H1 (cell line): ENCODE results near the gene JAKMIP2. TPM values are rescaled to one million over a fixed set of nuclear protein-coding genes. Genes with fewer than 3 reads are reported as not detected.

Experiments used
- RXRA ChIP-seq: IDR thresholded peaks from 2 replicates; pipeline ENCODE4 v1.6.1; 2011; ENCODE audit warnings: low read depth, mild to moderate bottlenecking, low read length, moderate library complexity; ENCODE audit not compliant: insufficient read depth
- TAF7 ChIP-seq: optimal IDR thresholded peaks from 2 replicates; pipeline ENCODE3; 2011; ENCODE audit warnings: low read depth, mild to moderate bottlenecking, inconsistent platforms, low read length, moderate library complexity, borderline replicate concordance
- ZNF274 ChIP-seq: IDR thresholded peaks from 2 replicates; pipeline ENCODE4 v1.7.0; 2012; ENCODE audit warnings: low read length, borderline replicate concordance; ENCODE audit errors: extremely low read depth
- polyA plus RNA-seq, 7 experiments: library from polyadenylated mRNA; depleted of rRNA in 3 of 7; stranded (reverse) in 5 of 7; unstranded in 2 of 7; fragments of >200 nt in 5 of 7; fragments of 200-250 nt in 2 of 7; gene quantifications; 1 replicate in 5 of 7; 2 replicates in 1 of 7; 4 replicates in 1 of 7; pipeline versions ENCODE4 v1.2.1 to v1.2.3, GENCODE V29; 2011 to 2013; ENCODE audit warnings: missing spikeins in 2 of 7, mixed read lengths in 2 of 7
- total RNA-seq: library from RNA; stranded (reverse); fragmentation: NEBNext Ultra II Directional; extraction: Animal tissue kit (Norgen Biotek cat#: 25700); gene quantifications from 2 replicates; pipeline ENCODE4 v1.2.1, GENCODE V29; 2021

The JAKMIP2 gene
- total and polyA plus RNA-seq, 2 of the 8 experiments (the other 6 are each of a cell fraction or from before 2014, with no cell fraction given), result 2.4 to 13.6 TPM

DNA sequence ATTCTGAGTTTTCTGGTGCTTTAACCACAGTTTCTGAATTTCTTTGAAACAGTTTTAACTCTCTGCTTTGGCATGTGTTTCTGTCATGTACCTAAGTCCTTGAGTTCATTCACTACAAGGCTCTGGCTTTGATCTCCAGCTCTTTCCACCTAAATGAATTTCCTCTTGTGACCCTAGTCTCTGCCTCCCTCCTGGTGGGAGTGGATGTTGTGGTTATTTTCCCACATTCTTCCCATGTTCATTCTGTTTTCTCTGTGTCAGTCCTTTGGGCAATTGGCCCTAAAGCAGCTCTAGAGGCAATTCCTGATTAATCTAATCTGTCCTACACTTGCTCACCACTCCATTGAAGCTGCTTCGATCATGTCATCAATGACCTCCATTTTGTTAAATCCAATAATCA is 244.3 kb downstream of the JAKMIP2 start (continued):
- TF ChIP-seq RXRA (no peak), ZNF274 (no peak), TAF7 (no peak)

Other genes starting within 250 kb of the JAKMIP2 start
- gene SPINK1, start 48.9 kb upstream of the JAKMIP2 start, total RNA-seq, result 0.48 TPM in 1 of 2 replicates, not detected in the other
- 1.3 TPM in 2 replicates for gene SPINK1, start 48.9 kb upstream of the JAKMIP2 start, polyA plus RNA-seq (2011; rRNA removed)
- 63.6 and 74.3 TPM in 2 replicates for gene SCGB3A2, start 96.0 kb upstream of the JAKMIP2 start, total RNA-seq
- 36.7 and 47.1 TPM in 2 replicates for gene SCGB3A2, start 96.0 kb upstream of the JAKMIP2 start, polyA plus RNA-seq (2011; rRNA removed)
- not detected in 2 replicates for gene C5orf46, start 123.8 kb upstream of the JAKMIP2 start, total RNA-seq
- gene C5orf46, start 123.8 kb upstream of the JAKMIP2 start, polyA plus RNA-seq (2011; rRNA removed), result not detected in 2 replicates